ENCODE measurements around the gene PCCA. TPM values are rescaled to one million over a fixed set of nuclear protein-coding genes. Genes with fewer than 3 reads are reported as not detected.
"Not testable (repeated sequence)": the region's sequence is repeated elsewhere in the genome, so short reads cannot be mapped to it uniquely, and the experiment has no call there.

The PCCA gene
- total RNA-seq, 1 donor from 2014 or later: 33.4 TPM

DNA sequence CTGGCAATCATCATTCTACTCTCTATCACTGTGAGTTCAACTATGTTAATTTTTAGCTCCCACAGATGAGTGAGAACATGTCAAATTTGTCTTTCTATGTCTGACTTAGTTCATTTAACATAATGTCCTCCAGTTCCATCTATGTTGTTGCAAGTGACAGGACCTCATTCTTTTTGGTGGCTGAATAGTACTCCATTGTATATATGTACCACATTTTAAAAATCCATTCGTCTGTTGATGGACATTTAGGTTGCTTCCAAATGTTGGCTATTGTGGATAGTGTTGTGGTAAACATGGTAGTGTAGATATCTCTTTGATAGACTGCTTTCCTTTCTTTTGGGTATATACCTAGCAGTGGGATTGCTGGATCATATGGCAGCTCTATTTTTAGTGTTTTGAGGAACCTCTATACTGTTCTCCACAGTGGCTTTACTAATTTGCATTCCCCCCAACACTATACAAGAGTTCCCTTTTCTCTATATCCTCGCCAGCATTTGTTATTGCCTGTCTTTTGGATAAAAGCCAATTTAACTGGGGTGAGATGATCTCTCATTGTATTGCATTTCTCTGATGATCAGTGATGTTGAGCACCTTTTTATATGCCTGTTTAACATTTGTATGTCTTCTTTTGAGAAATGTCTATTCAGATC, 124.1 kb downstream of the PCCA start:
- no peaks in the 10 kb centered on the region for H3K9me3 ChIP-seq
- no peak overlapping the region for H3K27ac ChIP-seq
- no peak for DNase-seq (ENCODE audit: extremely low spot score in 2 of 2)
- no peak overlapping the region for H3K4me3 ChIP-seq
- no peaks in the 10 kb centered on the region for H3K27me3 ChIP-seq
- TF ChIP-seq, protein P1, sequence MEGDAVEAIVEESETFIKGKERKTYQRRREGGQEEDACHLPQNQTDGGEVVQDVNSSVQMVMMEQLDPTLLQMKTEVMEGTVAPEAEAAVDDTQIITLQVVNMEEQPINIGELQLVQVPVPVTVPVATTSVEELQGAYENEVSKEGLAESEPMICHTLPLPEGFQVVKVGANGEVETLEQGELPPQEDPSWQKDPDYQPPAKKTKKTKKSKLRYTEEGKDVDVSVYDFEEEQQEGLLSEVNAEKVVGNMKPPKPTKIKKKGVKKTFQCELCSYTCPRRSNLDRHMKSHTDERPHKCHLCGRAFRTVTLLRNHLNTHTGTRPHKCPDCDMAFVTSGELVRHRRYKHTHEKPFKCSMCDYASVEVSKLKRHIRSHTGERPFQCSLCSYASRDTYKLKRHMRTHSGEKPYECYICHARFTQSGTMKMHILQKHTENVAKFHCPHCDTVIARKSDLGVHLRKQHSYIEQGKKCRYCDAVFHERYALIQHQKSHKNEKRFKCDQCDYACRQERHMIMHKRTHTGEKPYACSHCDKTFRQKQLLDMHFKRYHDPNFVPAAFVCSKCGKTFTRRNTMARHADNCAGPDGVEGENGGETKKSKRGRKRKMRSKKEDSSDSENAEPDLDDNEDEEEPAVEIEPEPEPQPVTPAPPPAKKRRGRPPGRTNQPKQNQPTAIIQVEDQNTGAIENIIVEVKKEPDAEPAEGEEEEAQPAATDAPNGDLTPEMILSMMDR (IDR thresholded peaks at IDR 0.05): no peak
- TF ChIP-seq POLR2A (IDR thresholded peaks at IDR 0.05) (no peak), POLR2AphosphoS5 (IDR thresholded peaks at IDR 0.05; ENCODE audit: insufficient read depth in 1 of 2, low read depth in 1 of 2) (no peak)
- no peaks in the 10 kb centered on the region for H3K36me3 ChIP-seq
- no peaks in the 10 kb centered on the region for H3K4me1 ChIP-seq
- intact Hi-C loops (cut with DNase I): no loop called here

DNA sequence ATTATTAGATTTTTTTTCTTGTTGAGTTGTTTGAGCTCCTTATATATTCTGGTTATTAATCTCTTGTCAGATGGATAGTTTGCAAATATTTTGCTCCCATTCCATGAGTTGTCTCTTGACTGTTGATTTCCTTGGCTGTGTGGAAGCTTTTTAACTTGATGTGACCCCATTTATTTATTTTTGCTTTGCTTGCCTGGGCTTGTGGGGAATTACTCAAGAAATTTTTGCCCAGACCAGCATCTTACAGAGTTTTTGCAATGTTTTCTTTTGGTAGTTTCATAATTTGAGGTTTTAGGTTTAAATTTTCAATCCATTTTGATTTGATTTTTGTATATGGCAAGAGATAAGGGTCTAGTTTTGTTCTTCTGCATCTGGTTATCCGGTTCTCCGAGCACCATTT, 124.7 kb downstream of the PCCA start:
- no peaks in the 10 kb centered on the region for H3K36me3 ChIP-seq
- no peaks in the 10 kb centered on the region for H3K9me3 ChIP-seq
- H3K4me3 ChIP-seq: no peak overlapping the region
- intact Hi-C loops (cut with DNase I): no loop called here
- H3K4me1 ChIP-seq: no peaks in the 10 kb centered on the region
- no peak for DNase-seq (ENCODE audit: extremely low spot score in 2 of 2)
- H3K27me3 ChIP-seq: no peaks in the 10 kb centered on the region
- no peak for TF ChIP-seq POLR2AphosphoS5 (IDR thresholded peaks at IDR 0.05; ENCODE audit: insufficient read depth in 1 of 2, low read depth in 1 of 2)
- H3K27ac ChIP-seq: no peak overlapping the region

DNA sequence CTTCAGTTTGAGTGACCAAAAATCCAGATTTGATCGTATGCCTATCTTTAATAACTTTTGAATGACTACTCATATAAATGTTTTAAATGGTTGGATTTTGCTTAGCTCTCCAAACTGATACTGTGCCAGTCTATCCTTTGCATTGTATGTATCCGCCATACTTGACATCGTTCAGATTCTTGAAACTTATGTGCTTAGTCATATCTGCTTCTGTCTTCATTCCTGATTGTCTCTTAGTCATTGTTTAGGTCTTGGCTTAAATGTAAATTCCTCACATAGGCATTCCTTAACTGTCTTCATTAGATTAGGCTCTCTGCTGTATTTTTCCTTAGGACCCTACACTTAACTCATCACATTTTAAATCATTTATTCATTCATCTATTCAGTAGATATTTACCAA, 126.0 kb downstream of the PCCA start:
- intact Hi-C loops (cut with DNase I): no loop called here
- no peaks in the 10 kb centered on the region for H3K4me1 ChIP-seq
- no peak for DNase-seq (ENCODE audit: extremely low spot score in 2 of 2)
- H3K27ac ChIP-seq: no peak overlapping the region
- H3K4me3 ChIP-seq: no peak overlapping the region
- H3K27me3 ChIP-seq: no peaks in the 10 kb centered on the region
- H3K36me3 ChIP-seq: no peaks in the 10 kb centered on the region
- TF ChIP-seq POLR2AphosphoS5 (IDR thresholded peaks at IDR 0.05; ENCODE audit: insufficient read depth in 1 of 2, low read depth in 1 of 2): no peak
- TF ChIP-seq, protein P1 (IDR thresholded peaks at IDR 0.05): no peak
- no peaks in the 10 kb centered on the region for H3K9me3 ChIP-seq

DNA sequence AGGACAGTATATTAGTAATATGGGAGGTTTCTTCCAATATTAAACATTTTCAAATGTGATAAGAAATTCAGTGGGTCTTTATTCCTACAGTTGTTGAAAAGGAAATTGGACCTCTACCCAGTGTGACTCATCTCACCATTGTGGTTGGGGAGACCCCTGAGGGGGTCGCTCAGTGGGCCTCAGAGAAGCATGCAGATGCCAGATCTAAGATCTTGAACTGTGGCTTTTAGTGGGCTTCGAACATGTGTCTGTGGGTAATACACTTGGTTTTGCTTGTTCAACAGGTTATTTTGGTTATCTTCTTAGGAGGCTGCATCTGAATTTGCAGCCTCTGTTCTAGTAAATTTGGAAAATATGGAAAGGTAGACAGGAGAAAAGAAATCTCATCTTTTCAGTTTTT, 132.3 kb downstream of the PCCA start:
- TF ChIP-seq, protein P1 (IDR thresholded peaks at IDR 0.05): no peak
- TF ChIP-seq POLR2A (IDR thresholded peaks at IDR 0.05): no peak
- no peak for TF ChIP-seq POLR2AphosphoS5 (IDR thresholded peaks at IDR 0.05; ENCODE audit: insufficient read depth in 1 of 2, low read depth in 1 of 2)
- H3K9me3 ChIP-seq: no peaks in the 10 kb centered on the region
- no peak for DNase-seq (ENCODE audit: extremely low spot score in 2 of 2)
- no peak overlapping the region for H3K4me3 ChIP-seq
- intact Hi-C loops (cut with DNase I): no loop called here
- no peaks in the 10 kb centered on the region for H3K4me1 ChIP-seq
- no peaks in the 10 kb centered on the region for H3K36me3 ChIP-seq
- no peak overlapping the region for H3K27ac ChIP-seq
- H3K27me3 ChIP-seq: no peaks in the 10 kb centered on the region

DNA sequence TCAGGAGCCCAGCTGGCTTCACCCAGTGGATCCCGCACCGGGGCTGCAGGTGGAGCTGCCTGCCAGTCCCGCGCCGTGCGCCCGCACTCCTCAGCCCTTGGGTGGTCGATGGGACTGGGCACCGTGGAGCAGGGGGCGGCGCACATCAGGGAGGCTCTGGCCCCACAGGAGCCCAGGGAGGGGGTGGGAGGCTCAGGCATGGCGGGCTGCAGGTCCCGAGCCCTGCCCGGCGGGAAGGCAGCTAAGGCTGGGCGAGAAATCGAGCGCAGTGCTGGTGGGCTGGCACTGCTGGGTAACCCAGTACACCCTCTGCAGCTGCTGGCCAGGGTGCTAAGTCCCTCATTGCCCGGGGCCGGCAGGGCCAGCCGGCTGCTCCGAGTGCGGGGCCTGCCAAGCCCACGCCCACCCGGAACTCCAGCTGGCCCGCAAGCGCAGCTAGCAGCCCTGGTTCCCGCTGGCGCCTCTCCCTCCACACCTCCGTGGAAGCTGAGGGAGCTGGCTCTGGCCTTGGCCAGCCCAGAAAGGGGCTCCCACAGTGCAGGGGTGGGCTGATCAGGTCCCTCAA, 135.2 kb downstream of the PCCA start:
- H3K27me3 ChIP-seq; intact Hi-C loops (cut with DNase I); H3K4me3 ChIP-seq; H3K4me1 ChIP-seq; H3K36me3 ChIP-seq; H3K9me3 ChIP-seq; DNase-seq (ENCODE audit: extremely low spot score in 2 of 2); H3K27ac ChIP-seq: not testable (repeated sequence)

DNA sequence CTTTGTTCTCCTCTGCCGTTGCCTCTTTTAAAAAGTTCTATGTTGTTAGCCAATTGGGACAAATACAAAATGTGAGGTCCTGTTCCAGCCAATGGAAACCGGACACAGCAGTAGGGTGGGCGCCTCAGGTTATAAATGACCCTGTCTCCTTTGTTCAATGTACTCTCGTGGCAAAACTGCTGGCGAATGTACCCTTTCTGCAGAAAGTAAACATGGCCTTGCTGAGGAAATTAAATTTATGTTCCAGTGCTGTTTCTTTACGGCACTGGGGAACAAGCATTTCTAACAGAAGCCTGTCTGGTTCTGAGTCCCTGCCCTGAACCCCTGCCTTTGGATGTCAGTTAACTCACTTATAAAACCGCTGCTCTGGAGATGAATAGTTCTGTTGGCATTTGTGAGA, 140.7 kb downstream of the PCCA start:
- intact Hi-C loops (cut with DNase I): loop anchor here (10.0 kb wide), 1 partner anchor 575 kb away; no protein-coding TSS in a partner anchor
- TF ChIP-seq, protein P1 (IDR thresholded peaks at IDR 0.05): no peak
- no peak for TF ChIP-seq POLR2AphosphoS5 (IDR thresholded peaks at IDR 0.05; ENCODE audit: insufficient read depth in 1 of 2, low read depth in 1 of 2)
- no peak for TF ChIP-seq POLR2A (IDR thresholded peaks at IDR 0.05)
- Histone ChIP-seq H3K27me3 (no peaks in the 10 kb centered on the region), H3K27ac (peak overlapping the region; percentile 29), H3K36me3 (no peaks in the 10 kb centered on the region), H3K9me3 (no peaks in the 10 kb centered on the region), H3K4me3 (no peak overlapping the region), H3K4me1 (peaks cover 23% of the 10 kb centered on the region)
- no peak for DNase-seq (ENCODE audit: extremely low spot score in 2 of 2)

Measured in vagina (tissue), 2 donors.